Stimulated activated CD4-positive, alpha-beta T cell treated with anti-CD3 and anti-CD28 coated beads, Interleukin-1b, Interleukin-23, amount 100 ng/mL, for 48 hours (primary cell): ENCODE results near the gene LYSET.
"Not testable (repeated sequence)": the region's sequence is repeated elsewhere in the genome, so short reads cannot be mapped to it uniquely, and the experiment has no call there.

Experiments used
- DNase-seq: peaks from one replicate; pipeline ENCODE4 v3.0.0-alpha.2; 2020

LYSET gene

DNA sequence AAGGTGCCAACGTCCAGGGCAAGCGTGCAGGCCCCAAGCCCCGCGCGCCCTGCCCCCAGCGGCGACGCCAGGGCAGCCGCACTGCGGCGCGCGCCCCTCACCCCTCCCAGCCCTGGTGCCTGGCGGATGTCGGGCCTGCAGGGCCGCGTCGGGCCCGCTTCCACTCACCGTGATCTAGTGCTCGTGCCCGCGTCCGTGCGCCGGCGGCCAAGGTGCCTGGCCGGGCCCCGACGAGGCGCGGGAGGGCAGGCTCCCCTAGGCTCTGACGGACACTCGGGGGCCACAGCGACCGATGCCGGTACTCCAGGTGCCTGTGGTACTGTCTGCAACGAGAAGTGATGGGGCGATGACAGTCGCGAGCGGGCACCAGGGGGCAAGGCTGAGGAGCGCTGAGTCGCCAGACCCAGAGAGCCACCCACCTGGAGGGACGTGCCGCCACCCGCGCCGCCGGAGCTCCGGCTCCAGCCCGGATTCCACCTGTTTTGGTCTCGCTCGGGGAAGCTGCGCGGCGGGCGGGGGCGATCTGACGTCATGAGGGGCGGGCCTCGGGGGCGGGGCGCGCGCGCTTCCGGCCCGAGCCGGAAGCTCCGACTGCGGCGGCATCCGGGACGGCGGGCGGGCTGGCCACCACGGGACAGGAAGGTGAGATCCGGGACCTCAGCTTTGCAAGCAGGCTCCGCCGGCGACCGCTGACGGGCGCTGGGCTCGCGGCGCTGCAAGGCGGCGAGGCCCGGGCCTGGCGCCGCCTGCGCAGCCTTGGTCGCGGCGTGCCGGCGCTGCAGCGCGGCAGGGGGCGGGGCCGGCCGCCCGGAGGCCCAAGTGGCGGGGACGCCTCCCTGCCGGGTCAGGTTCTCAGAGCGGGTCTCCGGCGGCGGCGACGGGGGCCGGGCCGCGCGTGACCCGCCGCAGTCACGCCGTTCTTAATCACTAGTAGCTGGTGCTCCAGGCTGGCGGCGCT lies at the start of gene LYSET, which contains the start of gene MOAP1:
Gene LYSET (plus strand): TSS at position 927 of the 958 bp plus-strand sequence. CDS start 89 bp downstream, outside the sequence.
Gene MOAP1 (minus strand): TSS at position 507 of the 958 bp plus-strand sequence. CDS start 655 bp downstream, outside the sequence.
- peak; percentile 91 for DNase-seq

DNA sequence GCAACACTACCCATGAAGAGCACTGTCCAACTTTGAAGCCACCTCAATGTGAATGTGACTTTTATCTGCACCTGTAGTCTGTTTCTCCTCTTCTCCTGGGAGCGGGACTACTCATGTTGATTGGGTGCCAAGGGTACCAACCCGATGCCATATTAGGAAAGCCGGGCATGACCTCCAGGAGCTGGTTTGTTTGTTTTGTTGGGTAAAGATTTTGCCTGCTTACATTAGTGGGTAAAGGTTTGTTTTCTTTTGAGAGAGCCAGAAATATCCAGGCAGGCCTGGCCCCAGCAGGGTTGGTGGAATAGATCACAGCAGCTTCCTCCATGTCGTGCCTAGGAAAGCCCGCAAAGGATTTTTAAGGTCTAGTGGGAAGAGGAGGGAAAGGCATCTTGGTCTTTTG lies 49.7 kb upstream of the LYSET start:
- no peak for DNase-seq

GRCh38 chr14:93136009-93136408 lies 49.1 kb upstream of the LYSET start:
- DNase-seq: no peak

GRCh38 chr14:93136508-93136907 lies 48.6 kb upstream of the LYSET start:
- DNase-seq: not testable (repeated sequence)

GRCh38 chr14:93137864-93138263 lies 47.3 kb upstream of the LYSET start:
- no peak for DNase-seq

- no peak for DNase-seq
Measured at GRCh38 chr14:93142854-93143652, 42.1 kb upstream of the LYSET start.

DNA sequence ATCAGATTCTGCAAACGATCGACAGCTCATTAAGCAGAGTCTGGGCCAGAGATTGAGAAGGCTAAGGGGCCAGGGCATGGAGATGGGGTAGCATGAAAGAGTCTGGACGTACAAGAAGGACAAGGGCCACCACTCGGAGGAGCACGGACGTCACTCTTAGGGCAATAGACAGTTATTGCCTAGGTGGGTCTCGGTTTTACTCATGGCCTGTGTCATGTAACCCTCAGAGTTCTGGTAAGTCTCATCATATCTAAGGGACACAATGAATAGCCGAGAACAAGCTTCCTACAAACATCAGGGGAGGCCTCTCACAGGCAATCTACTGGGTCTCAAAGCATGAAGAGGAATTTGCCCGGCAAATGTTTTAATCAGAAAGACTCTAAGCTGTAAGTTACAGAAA lies 39.0 kb upstream of the LYSET start:
- no peak for DNase-seq

GRCh38 chr14:93148979-93149378 lies 36.1 kb upstream of the LYSET start:
- DNase-seq: no peak

DNA sequence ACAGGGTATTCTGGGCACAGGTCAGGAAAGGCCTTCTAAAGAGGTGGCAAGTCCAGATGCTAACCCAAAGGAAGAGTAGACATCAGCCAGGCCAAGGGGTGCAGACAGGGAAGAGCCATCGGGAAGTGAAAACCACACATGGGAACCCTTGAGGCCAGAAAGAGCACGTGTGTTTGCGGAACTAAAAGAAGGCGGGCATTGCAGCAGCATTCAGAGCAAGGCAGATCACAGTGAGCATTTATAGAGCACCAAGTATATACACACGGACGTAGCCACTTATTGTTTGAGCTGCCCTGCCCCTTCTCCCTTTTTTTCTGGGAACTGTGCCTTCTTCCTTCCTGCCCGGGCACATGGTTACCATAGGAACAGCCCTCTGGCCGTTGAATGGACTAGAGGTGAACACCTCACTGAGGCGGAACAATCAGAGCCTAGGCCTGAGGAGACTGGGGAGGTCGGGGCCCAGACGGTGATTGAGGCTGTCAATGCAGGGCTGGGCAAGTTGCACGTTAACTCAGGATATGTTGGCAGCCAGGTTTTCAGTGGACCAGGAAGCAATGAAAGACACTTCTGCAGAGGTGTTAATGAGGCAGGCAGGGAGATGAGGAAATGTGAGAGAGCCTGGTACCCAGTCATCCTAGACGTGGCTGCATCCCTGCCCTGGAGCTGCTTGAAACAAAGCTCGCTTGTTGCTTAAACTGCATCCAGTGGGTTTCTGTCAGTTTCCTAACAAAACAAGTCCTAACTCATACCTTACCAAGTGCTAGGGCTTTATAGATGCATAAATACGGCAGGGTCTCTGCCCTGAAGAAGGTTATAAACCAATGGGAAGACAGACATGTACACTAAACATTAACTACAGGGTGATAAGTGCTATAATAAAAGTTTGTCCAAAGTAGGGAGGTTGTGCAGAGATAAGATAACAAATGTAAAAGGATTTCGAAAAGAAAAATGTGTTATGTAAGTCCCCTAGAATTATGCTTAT lies 34.6 kb upstream of the LYSET start:
- no peak for DNase-seq

GRCh38 chr14:93153121-93153520 lies 32.0 kb upstream of the LYSET start:
- DNase-seq: no peak

DNA sequence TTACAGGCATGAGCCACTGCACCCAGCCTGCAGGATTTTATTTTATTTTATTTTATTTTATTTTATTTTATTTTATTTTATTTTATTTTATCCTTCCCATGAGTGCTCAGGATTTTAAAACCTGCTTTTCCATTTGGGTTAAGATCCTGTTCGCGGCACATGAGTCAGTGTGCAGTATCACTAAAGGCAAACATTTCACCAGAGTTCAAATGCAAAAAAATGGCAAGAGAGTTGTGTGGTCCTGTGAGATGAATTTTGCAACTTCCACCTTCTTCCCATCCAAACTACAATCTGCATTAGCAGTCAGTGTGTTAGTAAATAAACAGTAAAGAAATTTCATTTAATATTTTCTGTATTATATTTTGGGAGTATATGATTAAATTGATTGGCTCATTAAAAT lies 29.4 kb upstream of the LYSET start:
- DNase-seq: no peak

GRCh38 chr14:93156693-93157369 lies 28.3 kb upstream of the LYSET start:
- no peak for DNase-seq

GRCh38 chr14:93158349-93158748 lies 26.8 kb upstream of the LYSET start:
- DNase-seq: not testable (repeated sequence)

DNA sequence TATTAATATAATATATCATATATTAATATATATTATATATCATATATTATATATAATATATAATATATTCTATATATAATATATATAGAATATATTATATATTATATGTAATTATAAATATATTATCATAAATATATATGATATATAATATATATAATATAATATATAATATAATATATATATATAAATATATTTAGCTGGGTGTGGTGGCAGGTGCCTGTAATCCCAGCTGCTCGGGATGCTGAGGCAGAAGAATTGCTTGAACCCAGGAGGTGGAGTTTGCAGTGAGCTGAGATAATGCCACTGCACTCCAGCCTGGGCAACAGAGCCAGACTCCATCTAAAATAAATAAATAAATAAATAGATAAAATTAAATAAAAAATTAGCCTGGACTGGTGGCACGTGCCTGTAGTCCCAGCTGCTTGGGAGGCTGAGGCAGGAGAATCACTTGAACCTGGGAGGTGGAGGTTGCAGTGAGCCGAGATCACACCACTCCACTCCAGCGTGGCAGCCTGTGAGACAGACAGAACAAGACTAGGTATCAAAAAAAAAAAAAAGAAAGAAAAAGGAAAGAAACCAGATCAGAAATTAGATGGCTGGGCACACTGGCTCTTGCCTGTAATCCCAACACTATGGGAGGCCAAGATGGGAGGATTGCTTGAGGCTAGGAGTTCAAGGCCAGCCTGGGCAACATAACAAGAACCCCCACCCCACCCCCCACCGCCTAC lies 25.3 kb upstream of the LYSET start:
- DNase-seq: not testable (repeated sequence)

- DNase-seq: no peak
Measured at GRCh38 chr14:93160353-93160801, 24.7 kb upstream of the LYSET start.

DNA sequence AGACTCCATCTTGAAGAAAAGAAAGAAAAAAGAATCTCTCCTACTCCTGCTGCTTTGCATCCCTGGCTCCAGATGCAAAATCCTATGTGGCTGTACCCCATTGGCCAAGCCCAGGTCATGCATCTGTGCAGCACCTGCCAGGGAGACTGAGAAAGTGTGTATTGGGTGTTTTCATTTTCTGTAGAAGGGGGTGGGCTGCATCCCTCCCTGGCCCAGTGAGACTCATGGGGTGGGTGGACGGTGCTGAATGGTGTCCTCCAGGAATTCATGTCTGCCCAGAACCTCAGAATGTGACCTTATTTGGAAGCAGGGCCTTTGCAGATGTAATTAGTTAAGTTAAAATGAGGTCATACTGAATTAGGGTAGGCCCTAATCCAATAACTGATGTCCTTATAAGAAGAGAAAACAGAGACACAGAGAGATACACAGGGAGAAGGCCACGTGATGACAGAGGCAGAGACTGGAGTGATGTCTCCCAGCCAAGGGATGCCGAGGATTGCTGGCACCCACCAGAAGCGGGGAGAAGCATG lies 23.6 kb upstream of the LYSET start:
- DNase-seq: no peak

DNA sequence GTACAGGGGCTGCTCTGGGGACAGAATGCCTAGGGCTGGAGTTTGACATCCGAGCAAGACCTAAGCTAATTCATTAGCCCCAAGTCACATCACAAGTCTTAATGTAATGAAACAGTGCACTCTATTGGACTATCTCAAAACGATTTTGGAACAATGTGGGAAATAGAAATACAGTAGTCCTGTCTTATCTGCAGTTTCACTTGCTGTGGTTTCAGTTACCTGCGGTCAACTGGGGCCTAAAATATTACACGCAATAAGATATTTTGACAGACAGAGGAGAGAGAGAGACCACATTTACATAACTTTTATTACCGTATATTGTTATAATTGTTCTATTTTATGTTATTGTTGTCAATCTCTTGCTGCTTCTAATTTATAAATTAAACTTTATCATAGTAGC lies 21.6 kb upstream of the LYSET start:
- DNase-seq: no peak

DNA sequence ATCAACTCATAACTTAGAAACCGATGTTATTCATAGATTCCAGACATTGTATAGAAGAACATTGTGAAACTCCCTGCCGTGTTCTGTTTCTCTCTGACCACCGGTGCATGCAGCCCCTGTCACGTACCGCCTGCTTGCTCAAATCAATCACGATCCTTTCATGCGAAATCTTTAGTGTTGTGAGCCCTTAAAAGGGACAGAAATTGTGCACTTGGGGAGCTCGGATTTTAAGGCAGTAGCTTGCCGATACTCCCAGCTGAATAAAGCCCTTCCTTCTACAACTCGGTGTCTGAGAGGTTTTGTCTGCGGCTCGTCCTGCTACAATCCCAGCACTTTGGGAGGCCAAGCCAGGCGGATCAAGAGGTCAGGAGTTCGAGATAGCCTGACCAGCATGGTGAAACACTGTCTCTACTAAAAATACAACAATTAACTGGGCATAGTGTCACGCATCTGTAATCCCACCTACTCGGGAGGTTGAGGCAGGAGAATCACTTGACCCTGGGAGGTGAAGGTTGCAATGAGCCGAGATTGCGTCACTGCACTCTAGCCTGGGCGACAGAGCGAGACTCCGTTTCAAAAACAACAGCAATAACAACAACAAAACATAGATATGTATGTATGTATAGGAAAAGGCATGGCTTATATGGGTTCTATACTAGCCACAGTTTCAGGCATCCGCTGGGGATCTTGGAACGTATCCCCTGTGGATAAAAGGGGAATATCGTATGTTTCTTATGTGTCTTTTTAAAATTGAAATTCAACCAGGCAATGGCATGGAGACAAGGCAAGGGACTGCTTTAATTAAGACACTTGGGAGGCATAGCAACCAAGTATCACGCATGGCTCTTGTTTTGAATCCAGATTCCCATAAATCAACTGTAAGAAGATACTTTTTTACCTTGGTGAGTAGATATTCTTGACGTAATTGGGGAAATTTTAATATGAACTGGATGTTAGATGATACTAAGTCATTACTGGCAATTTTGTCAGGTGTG lies 19.5 kb upstream of the LYSET start:
- not testable (repeated sequence) for DNase-seq

- DNase-seq: not testable (repeated sequence)
Measured at GRCh38 chr14:93168610-93169009, 16.5 kb upstream of the LYSET start.
